ENCODE data around the gene GNAI2.

The GNAI2 gene

GRCh38 chr3:50235716-50236483 lies at the start of gene GNAI2:
Gene GNAI2 (plus strand): TSS chr3:50236204. CDS start chr3:50236336, 132 bp downstream.
- peak; percentile 91 for DNase-seq

GRCh38 chr3:50187750-50188149 lies 48.3 kb upstream of the GNAI2 start:
- no peak for DNase-seq

- DNase-seq: no peak
Measured at GRCh38 chr3:50189274-50189673, 46.7 kb upstream of the GNAI2 start.

GRCh38 chr3:50189989-50190388 lies 46.0 kb upstream of the GNAI2 start:
- no peak for DNase-seq

- no peak for DNase-seq
Measured at GRCh38 chr3:50190936-50191660, 44.9 kb upstream of the GNAI2 start, which contains the start of gene GNAT1. Gene GNAT1 (plus strand): TSS chr3:50191610. CDS start chr3:50191726, 116 bp downstream.

- DNase-seq: no peak
Measured at GRCh38 chr3:50192124-50192523, 43.9 kb upstream of the GNAI2 start.

GRCh38 chr3:50192689-50193141 lies 43.3 kb upstream of the GNAI2 start:
- no peak for DNase-seq

GRCh38 chr3:50193286-50193685 lies 42.7 kb upstream of the GNAI2 start:
- no peak for DNase-seq

GRCh38 chr3:50193746-50194127 lies 42.3 kb upstream of the GNAI2 start:
- no peak for DNase-seq

- no peak for DNase-seq
Measured at GRCh38 chr3:50194128-50194902, 41.7 kb upstream of the GNAI2 start.

GRCh38 chr3:50194903-50195500 lies 41.0 kb upstream of the GNAI2 start:
- no peak for DNase-seq

- DNase-seq: no peak
Measured at GRCh38 chr3:50195501-50196252, 40.3 kb upstream of the GNAI2 start.

- DNase-seq: no peak
Measured at GRCh38 chr3:50196253-50196801, 39.7 kb upstream of the GNAI2 start.

GRCh38 chr3:50201573-50202315 lies 34.3 kb upstream of the GNAI2 start:
- no peak for DNase-seq

- no peak for DNase-seq
Measured at GRCh38 chr3:50202353-50203112, 33.5 kb upstream of the GNAI2 start.

- DNase-seq: no peak
Measured at GRCh38 chr3:50203113-50203808, 32.7 kb upstream of the GNAI2 start.

GRCh38 chr3:50203809-50204803 lies 31.9 kb upstream of the GNAI2 start:
- no peak for DNase-seq

GRCh38 chr3:50204804-50205412 lies 31.1 kb upstream of the GNAI2 start, which contains the start of gene SLC38A3:
Gene SLC38A3 (plus strand): TSS chr3:50205271. CDS start chr3:50214200, 8,929 bp downstream.
- DNase-seq: no peak

Measured in cortex of kidney (tissue), 1 donor.